Measurements from ENCODE around the gene IL21R.

The IL21R gene

GRCh38 chr16:27364493-27365141, 37.4 kb upstream of the IL21R start:
- Histone ChIP-seq H3K27me3 (ENCODE audit: control insufficient read depth in 2 of 2, insufficient read depth in 2 of 2, low read length in 2 of 2) (peaks cover 0 to 2% of the 10 kb centered on the region in 2 donors), H3K4me3 (ENCODE audit: low read length in 2 of 2) (no peak overlapping the region), H3K9ac (ENCODE audit: low read depth in 1 of 2, low read length in 2 of 2) (no peak overlapping the region), H3K36me3 (ENCODE audit: control insufficient read depth in 2 of 2, insufficient read depth in 2 of 2, low read length in 2 of 2) (peaks cover 28 to 33% of the 10 kb centered on the region in 2 donors), H3K27ac (ENCODE audit: low read depth in 2 of 2, low read length in 2 of 2) (peak overlapping the region; percentile 61 to 70), H3K4me1 (ENCODE audit: control insufficient read depth in 2 of 2, insufficient read depth in 2 of 2, low read length in 2 of 2) (peaks cover 11 to 23% of the 10 kb centered on the region in 2 donors), H3K9me3 (ENCODE audit: control insufficient read depth in 2 of 2, low read length in 2 of 2) (no peaks in the 10 kb centered on the region)

GRCh38 chr16:27365142-27366089, 36.6 kb upstream of the IL21R start:
- H3K9me3 ChIP-seq (ENCODE audit: control insufficient read depth in 2 of 2, low read length in 2 of 2) = no peaks in the 10 kb centered on the region
- peaks cover 27% of the 10 kb centered on the region in 2 donors for H3K36me3 ChIP-seq (ENCODE audit: control insufficient read depth in 2 of 2, insufficient read depth in 2 of 2, low read length in 2 of 2)
- H3K9ac ChIP-seq (ENCODE audit: low read depth in 1 of 2, low read length in 2 of 2) = no peak overlapping the region
- no peak overlapping the region for H3K4me3 ChIP-seq (ENCODE audit: low read length in 2 of 2)
- H3K27ac ChIP-seq (ENCODE audit: low read depth in 2 of 2, low read length in 2 of 2) = peak overlapping the region; percentile 16 to 24
- peaks cover 11 to 23% of the 10 kb centered on the region in 2 donors for H3K4me1 ChIP-seq (ENCODE audit: control insufficient read depth in 2 of 2, insufficient read depth in 2 of 2, low read length in 2 of 2)
- peaks cover 0 to 2% of the 10 kb centered on the region in 2 donors for H3K27me3 ChIP-seq (ENCODE audit: control insufficient read depth in 2 of 2, insufficient read depth in 2 of 2, low read length in 2 of 2)

GRCh38 chr16:27366687-27367460, 35.1 kb upstream of the IL21R start:
- Histone ChIP-seq H3K9ac (ENCODE audit: low read depth in 1 of 2, low read length in 2 of 2) (no peak overlapping the region), H3K9me3 (ENCODE audit: control insufficient read depth in 2 of 2, low read length in 2 of 2) (no peaks in the 10 kb centered on the region), H3K4me1 (ENCODE audit: control insufficient read depth in 2 of 2, insufficient read depth in 2 of 2, low read length in 2 of 2) (peaks cover 11 to 23% of the 10 kb centered on the region in 2 donors), H3K4me3 (ENCODE audit: low read length in 2 of 2) (no peak overlapping the region), H3K36me3 (ENCODE audit: control insufficient read depth in 2 of 2, insufficient read depth in 2 of 2, low read length in 2 of 2) (peaks cover 16 to 20% of the 10 kb centered on the region in 2 donors), H3K27ac (ENCODE audit: low read depth in 2 of 2, low read length in 2 of 2) (peak overlapping the region; percentile 21 to 81), H3K27me3 (ENCODE audit: control insufficient read depth in 2 of 2, insufficient read depth in 2 of 2, low read length in 2 of 2) (peaks cover 0 to 2% of the 10 kb centered on the region in 2 donors)

GRCh38 chr16:27367461-27368357, 34.3 kb upstream of the IL21R start:
- H3K36me3 ChIP-seq (ENCODE audit: control insufficient read depth in 2 of 2, insufficient read depth in 2 of 2, low read length in 2 of 2) = peaks cover 8 to 12% of the 10 kb centered on the region in 2 donors
- peaks cover 0 to 2% of the 10 kb centered on the region in 2 donors for H3K27me3 ChIP-seq (ENCODE audit: control insufficient read depth in 2 of 2, insufficient read depth in 2 of 2, low read length in 2 of 2)
- H3K4me1 ChIP-seq (ENCODE audit: control insufficient read depth in 2 of 2, insufficient read depth in 2 of 2, low read length in 2 of 2) = peaks cover 11 to 23% of the 10 kb centered on the region in 2 donors
- peak overlapping the region; percentile 31 to 68 for H3K4me3 ChIP-seq (ENCODE audit: low read length in 2 of 2)
- H3K9me3 ChIP-seq (ENCODE audit: control insufficient read depth in 2 of 2, low read length in 2 of 2) = no peaks in the 10 kb centered on the region
- peak overlapping the region; percentile 50 to 60 for H3K9ac ChIP-seq (ENCODE audit: low read depth in 1 of 2, low read length in 2 of 2)
- peak overlapping the region; percentile 52 to 81 for H3K27ac ChIP-seq (ENCODE audit: low read depth in 2 of 2, low read length in 2 of 2)

DNA sequence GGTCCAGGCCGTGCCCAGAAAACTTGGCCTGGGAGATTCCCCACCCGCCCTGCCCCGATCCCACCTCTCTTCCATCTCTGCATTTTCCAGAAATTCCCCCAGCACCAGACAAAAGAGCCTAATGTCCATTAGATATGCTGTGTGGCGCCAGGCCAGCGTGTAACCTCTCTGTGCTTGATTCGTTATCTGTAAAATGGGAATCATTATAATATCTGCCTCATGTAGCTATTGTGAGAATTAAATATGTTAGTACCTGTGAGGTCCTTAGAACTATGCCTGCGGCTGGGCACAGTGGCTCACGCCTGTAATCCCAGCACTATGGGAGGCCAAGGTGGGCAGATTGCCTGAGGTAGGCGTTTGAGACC, 33.6 kb upstream of the IL21R start:
- H3K4me3 ChIP-seq (ENCODE audit: low read length in 2 of 2) = no peak overlapping the region
- peaks cover 0 to 2% of the 10 kb centered on the region in 2 donors for H3K27me3 ChIP-seq (ENCODE audit: control insufficient read depth in 2 of 2, insufficient read depth in 2 of 2, low read length in 2 of 2)
- peaks cover 2 to 6% of the 10 kb centered on the region in 2 donors for H3K36me3 ChIP-seq (ENCODE audit: control insufficient read depth in 2 of 2, insufficient read depth in 2 of 2, low read length in 2 of 2)
- peak overlapping the region in 1 of 2 donors; percentile 81 for H3K27ac ChIP-seq (ENCODE audit: low read depth in 2 of 2, low read length in 2 of 2)
- no peaks in the 10 kb centered on the region for H3K9me3 ChIP-seq (ENCODE audit: control insufficient read depth in 2 of 2, low read length in 2 of 2)
- no peak overlapping the region for H3K9ac ChIP-seq (ENCODE audit: low read depth in 1 of 2, low read length in 2 of 2)
- H3K4me1 ChIP-seq (ENCODE audit: control insufficient read depth in 2 of 2, insufficient read depth in 2 of 2, low read length in 2 of 2) = peaks cover 11 to 20% of the 10 kb centered on the region in 2 donors

GRCh38 chr16:27369806-27370205, 32.2 kb upstream of the IL21R start:
- Histone ChIP-seq H3K27ac (ENCODE audit: low read depth in 2 of 2, low read length in 2 of 2) (no peak overlapping the region), H3K4me3 (ENCODE audit: low read length in 2 of 2) (no peak overlapping the region), H3K4me1 (ENCODE audit: control insufficient read depth in 2 of 2, insufficient read depth in 2 of 2, low read length in 2 of 2) (peaks cover 9% of the 10 kb centered on the region in 2 donors)

GRCh38 chr16:27370318-27370717, 31.7 kb upstream of the IL21R start:
- H3K4me1 ChIP-seq (ENCODE audit: control insufficient read depth in 2 of 2, insufficient read depth in 2 of 2, low read length in 2 of 2) = peaks cover 7 to 12% of the 10 kb centered on the region in 2 donors
- H3K27ac ChIP-seq (ENCODE audit: low read depth in 2 of 2, low read length in 2 of 2) = no peak overlapping the region
- no peak overlapping the region for H3K9ac ChIP-seq (ENCODE audit: low read depth in 1 of 2, low read length in 2 of 2)
- no peak overlapping the region for H3K4me3 ChIP-seq (ENCODE audit: low read length in 2 of 2)
- H3K9me3 ChIP-seq (ENCODE audit: control insufficient read depth in 2 of 2, low read length in 2 of 2) = no peaks in the 10 kb centered on the region
- H3K27me3 ChIP-seq (ENCODE audit: control insufficient read depth in 2 of 2, insufficient read depth in 2 of 2, low read length in 2 of 2) = peaks cover 0 to 2% of the 10 kb centered on the region in 2 donors
- H3K36me3 ChIP-seq (ENCODE audit: control insufficient read depth in 2 of 2, insufficient read depth in 2 of 2, low read length in 2 of 2) = no peaks in the 10 kb centered on the region

More at GRCh38 chr16:27369806-27370205, 32.2 kb upstream of the IL21R start:
- Histone ChIP-seq H3K36me3 (ENCODE audit: control insufficient read depth in 2 of 2, insufficient read depth in 2 of 2, low read length in 2 of 2) (no peaks in the 10 kb centered on the region), H3K9me3 (ENCODE audit: control insufficient read depth in 2 of 2, low read length in 2 of 2) (no peaks in the 10 kb centered on the region), H3K27me3 (ENCODE audit: control insufficient read depth in 2 of 2, insufficient read depth in 2 of 2, low read length in 2 of 2) (peaks cover 0 to 2% of the 10 kb centered on the region in 2 donors), H3K9ac (ENCODE audit: low read depth in 1 of 2, low read length in 2 of 2) (no peak overlapping the region)

- Histone ChIP-seq H3K9ac (ENCODE audit: low read depth in 1 of 2, low read length in 2 of 2) (no peak overlapping the region), H3K27me3 (ENCODE audit: control insufficient read depth in 2 of 2, insufficient read depth in 2 of 2, low read length in 2 of 2) (peaks cover 0 to 3% of the 10 kb centered on the region in 2 donors), H3K4me3 (ENCODE audit: low read length in 2 of 2) (no peak overlapping the region), H3K27ac (ENCODE audit: low read depth in 2 of 2, low read length in 2 of 2) (no peak overlapping the region), H3K9me3 (ENCODE audit: control insufficient read depth in 2 of 2, low read length in 2 of 2) (no peaks in the 10 kb centered on the region), H3K4me1 (ENCODE audit: control insufficient read depth in 2 of 2, insufficient read depth in 2 of 2, low read length in 2 of 2) (peaks cover 0 to 4% of the 10 kb centered on the region in 2 donors), H3K36me3 (ENCODE audit: control insufficient read depth in 2 of 2, insufficient read depth in 2 of 2, low read length in 2 of 2) (no peaks in the 10 kb centered on the region)
Observed at GRCh38 chr16:27373312-27373711, 28.7 kb upstream of the IL21R start.

DNA sequence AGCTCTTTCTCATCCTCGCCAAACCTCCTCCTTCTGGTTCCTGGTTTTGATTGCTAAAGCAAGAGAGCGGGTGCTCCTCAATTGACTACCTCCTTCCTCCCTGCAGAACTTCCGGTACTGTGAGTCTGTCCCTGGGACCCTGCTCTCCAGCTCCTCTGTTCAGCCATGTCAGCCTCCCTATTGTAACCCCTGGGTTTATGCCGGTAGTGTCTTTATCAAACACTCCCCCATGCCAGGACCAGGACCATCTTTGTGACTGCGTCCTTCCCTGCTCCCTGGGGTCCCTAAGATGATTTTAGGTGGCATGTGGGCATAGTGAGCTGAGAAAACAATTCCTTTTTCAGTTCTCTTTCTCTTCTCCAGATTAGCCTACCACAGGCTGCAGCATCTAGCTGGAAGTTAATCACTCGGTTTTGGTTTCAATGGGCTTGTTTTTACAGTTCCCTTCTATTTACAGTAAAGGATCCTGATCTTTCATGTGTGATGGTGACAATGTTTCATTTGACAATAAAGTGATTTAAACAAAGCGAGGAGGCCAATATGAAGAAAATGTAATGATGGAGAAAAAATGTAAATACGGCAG, 27.7 kb upstream of the IL21R start:
- H3K27me3 ChIP-seq (ENCODE audit: control insufficient read depth in 2 of 2, insufficient read depth in 2 of 2, low read length in 2 of 2) = peaks cover 0 to 3% of the 10 kb centered on the region in 2 donors
- H3K4me1 ChIP-seq (ENCODE audit: control insufficient read depth in 2 of 2, insufficient read depth in 2 of 2, low read length in 2 of 2) = peaks cover 0 to 4% of the 10 kb centered on the region in 2 donors
- peak overlapping the region; percentile 9 to 61 for H3K27ac ChIP-seq (ENCODE audit: low read depth in 2 of 2, low read length in 2 of 2)

More for the DNA sequence above, 27.7 kb upstream of the IL21R start:
- Histone ChIP-seq H3K4me3 (ENCODE audit: low read length in 2 of 2) (peak overlapping the region in 1 of 2 donors; percentile 16), H3K36me3 (ENCODE audit: control insufficient read depth in 2 of 2, insufficient read depth in 2 of 2, low read length in 2 of 2) (no peaks in the 10 kb centered on the region), H3K9me3 (ENCODE audit: control insufficient read depth in 2 of 2, low read length in 2 of 2) (no peaks in the 10 kb centered on the region), H3K9ac (ENCODE audit: low read depth in 1 of 2, low read length in 2 of 2) (no peak overlapping the region)

Measured in mucosa of rectum (tissue), 2 donors.